ENCODE results near the gene AP2A1. TPM values are rescaled to one million over a fixed set of nuclear protein-coding genes. Genes with fewer than 3 reads are reported as not detected.

The AP2A1 gene
- total and polyA plus RNA-seq, 9 of the 15 experiments (the other 6 are each of a cell fraction or from before 2014, with no cell fraction given): 0.55 to 150 (median 31.9) TPM

DNA sequence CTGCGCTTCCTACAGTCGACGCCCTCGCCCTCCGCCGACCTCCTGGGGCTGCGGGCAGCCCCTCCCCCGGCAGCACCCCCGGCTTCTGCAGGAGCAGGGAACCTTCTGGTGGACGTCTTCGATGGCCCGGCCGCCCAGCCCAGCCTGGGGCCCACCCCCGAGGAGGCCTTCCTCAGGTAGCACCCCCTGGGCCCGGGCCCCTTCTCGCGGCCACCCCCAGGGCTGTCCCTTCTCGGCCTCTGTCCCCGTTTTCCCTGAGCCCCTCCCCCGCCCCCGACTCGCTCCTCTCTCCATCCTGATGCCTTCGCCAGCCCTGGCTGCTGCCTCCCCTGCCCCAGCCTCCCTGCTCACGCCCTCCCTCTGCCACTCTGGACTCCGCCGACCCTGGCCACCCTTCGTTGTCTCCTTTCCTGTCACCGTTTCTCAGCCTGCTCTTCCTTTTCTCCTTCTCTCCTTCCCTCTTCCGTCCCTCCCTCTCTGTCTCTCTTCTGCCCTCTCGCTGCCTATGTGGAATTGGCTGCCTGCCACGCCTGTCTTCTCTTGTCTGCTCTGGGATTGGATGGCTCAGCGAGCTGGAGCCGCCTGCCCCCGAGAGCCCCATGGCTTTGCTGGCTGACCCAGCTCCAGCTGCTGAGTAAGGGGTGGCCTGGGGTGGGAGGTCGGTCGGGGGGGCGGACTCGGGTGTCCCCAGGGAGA lies 35.3 kb downstream of the AP2A1 start (continued):
- TF ChIP-seq TCF7L2 (IDR thresholded peaks at IDR 0.05; ENCODE audit: low read depth, low read length): no peak
- no peak for TF ChIP-seq NR2F6 (CRISPR knock-in tag; IDR thresholded peaks at IDR 0.05)
- no peak for TF ChIP-seq MECOM (CRISPR knock-in tag; IDR thresholded peaks at IDR 0.05)
- TF ChIP-seq MAZ (CRISPR knock-in tag; conservative IDR thresholded peaks at IDR 0.05 in 1 of 2, IDR thresholded peaks at IDR 0.05 in 1 of 2): no peak
- TF ChIP-seq, protein P1, sequence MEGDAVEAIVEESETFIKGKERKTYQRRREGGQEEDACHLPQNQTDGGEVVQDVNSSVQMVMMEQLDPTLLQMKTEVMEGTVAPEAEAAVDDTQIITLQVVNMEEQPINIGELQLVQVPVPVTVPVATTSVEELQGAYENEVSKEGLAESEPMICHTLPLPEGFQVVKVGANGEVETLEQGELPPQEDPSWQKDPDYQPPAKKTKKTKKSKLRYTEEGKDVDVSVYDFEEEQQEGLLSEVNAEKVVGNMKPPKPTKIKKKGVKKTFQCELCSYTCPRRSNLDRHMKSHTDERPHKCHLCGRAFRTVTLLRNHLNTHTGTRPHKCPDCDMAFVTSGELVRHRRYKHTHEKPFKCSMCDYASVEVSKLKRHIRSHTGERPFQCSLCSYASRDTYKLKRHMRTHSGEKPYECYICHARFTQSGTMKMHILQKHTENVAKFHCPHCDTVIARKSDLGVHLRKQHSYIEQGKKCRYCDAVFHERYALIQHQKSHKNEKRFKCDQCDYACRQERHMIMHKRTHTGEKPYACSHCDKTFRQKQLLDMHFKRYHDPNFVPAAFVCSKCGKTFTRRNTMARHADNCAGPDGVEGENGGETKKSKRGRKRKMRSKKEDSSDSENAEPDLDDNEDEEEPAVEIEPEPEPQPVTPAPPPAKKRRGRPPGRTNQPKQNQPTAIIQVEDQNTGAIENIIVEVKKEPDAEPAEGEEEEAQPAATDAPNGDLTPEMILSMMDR (IDR thresholded peaks at IDR 0.05 in 2 of 3, conservative IDR thresholded peaks at IDR 0.05 in 1 of 3; ENCODE audit: insufficient read depth in 2 of 3, low read depth in 1 of 3, low read length in 3 of 3): peak in 2 of 3 experiments; percentile 5 to 9; a peak in 1 of 6 replicates
- no peak for TF ChIP-seq ILF3 (IDR thresholded peaks at IDR 0.05; ENCODE audit: borderline replicate concordance)
- no peak for TF ChIP-seq BRD4 (IDR thresholded peaks at IDR 0.05)
- TF ChIP-seq NFYB (IDR thresholded peaks at IDR 0.05; ENCODE audit: extremely low read depth, insufficient read length): peak; percentile 55
- TF ChIP-seq, protein P2, sequence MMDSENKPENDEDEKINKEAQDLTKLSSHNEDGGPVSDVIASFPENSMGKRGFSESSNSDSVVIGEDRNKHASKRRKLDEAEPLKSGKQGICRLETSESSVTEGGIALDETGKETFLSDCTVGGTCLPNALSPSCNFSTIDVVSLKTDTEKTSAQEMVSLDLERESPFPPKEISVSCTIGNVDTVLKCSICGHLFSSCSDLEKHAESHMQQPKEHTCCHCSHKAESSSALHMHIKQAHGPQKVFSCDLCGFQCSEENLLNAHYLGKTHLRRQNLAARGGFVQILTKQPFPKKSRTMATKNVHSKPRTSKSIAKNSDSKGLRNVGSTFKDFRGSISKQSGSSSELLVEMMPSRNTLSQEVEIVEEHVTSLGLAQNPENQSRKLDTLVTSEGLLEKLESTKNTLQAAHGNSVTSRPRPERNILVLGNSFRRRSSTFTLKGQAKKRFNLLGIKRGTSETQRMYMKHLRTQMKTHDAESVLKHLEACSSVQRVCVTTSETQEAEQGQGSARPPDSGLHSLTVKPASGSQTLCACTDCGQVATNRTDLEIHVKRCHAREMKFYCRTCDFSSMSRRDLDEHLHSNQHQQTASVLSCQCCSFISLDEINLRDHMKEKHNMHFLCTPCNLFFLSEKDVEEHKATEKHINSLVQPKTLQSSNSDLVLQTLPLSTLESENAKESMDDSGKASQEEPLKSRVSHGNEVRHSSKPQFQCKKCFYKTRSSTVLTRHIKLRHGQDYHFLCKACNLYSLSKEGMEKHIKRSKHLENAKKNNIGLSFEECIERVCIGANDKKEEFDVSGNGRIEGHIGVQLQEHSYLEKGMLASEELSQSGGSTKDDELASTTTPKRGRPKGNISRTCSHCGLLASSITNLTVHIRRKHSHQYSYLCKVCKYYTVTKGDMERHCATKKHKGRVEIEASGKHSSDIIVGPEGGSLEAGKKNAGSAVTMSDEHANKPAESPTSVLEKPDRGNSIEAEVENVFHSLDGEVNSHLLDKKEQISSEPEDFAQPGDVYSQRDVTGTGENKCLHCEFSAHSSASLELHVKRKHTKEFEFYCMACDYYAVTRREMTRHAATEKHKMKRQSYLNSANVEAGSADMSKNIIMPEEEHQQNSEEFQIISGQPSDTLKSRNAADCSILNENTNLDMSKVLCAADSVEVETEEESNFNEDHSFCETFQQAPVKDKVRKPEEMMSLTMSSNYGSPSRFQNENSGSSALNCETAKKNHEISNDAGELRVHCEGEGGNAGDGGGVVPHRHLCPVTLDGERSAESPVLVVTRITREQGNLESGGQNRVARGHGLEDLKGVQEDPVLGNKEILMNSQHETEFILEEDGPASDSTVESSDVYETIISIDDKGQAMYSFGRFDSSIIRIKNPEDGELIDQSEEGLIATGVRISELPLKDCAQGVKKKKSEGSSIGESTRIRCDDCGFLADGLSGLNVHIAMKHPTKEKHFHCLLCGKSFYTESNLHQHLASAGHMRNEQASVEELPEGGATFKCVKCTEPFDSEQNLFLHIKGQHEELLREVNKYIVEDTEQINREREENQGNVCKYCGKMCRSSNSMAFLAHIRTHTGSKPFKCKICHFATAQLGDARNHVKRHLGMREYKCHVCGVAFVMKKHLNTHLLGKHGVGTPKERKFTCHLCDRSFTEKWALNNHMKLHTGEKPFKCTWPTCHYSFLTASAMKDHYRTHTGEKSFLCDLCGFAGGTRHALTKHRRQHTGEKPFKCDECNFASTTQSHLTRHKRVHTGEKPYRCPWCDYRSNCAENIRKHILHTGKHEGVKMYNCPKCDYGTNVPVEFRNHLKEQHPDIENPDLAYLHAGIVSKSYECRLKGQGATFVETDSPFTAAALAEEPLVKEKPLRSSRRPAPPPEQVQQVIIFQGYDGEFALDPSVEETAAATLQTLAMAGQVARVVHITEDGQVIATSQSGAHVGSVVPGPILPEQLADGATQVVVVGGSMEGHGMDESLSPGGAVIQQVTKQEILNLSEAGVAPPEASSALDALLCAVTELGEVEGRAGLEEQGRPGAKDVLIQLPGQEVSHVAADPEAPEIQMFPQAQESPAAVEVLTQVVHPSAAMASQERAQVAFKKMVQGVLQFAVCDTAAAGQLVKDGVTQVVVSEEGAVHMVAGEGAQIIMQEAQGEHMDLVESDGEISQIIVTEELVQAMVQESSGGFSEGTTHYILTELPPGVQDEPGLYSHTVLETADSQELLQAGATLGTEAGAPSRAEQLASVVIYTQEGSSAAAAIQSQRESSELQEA (IDR thresholded peaks at IDR 0.05; ENCODE audit: low read depth): peak; percentile 69; the same call in 1 of the 2 replicates
- TF ChIP-seq ZNF668 (CRISPR knock-in tag; IDR thresholded peaks at IDR 0.05): no peak
- no peak for TF ChIP-seq MEF2A (IDR thresholded peaks at IDR 0.05; ENCODE audit: control insufficient read depth, low read depth, low read length)
- no peak for TF ChIP-seq GABPA (tag; conservative IDR thresholded peaks at IDR 0.05; ENCODE audit: low read depth)
- TF ChIP-seq CC2D1A (IDR thresholded peaks at IDR 0.05): no peak
- TF ChIP-seq, protein P3, sequence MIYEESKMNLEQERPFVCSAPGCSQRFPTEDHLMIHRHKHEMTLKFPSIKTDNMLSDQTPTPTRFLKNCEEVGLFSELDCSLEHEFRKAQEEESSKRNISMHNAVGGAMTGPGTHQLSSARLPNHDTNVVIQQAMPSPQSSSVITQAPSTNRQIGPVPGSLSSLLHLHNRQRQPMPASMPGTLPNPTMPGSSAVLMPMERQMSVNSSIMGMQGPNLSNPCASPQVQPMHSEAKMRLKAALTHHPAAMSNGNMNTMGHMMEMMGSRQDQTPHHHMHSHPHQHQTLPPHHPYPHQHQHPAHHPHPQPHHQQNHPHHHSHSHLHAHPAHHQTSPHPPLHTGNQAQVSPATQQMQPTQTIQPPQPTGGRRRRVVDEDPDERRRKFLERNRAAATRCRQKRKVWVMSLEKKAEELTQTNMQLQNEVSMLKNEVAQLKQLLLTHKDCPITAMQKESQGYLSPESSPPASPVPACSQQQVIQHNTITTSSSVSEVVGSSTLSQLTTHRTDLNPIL (CRISPR knock-in tag; IDR thresholded peaks at IDR 0.05): no peak
